Glomerular visceral epithelial cell (primary cell): ENCODE data around the gene TPCN1.

Experiments
- DNase-seq: peaks from one replicate; pipeline ENCODE4 v3.0.0-alpha.2; 2016; ENCODE audit errors: extremely low spot score

The TPCN1 gene

DNA sequence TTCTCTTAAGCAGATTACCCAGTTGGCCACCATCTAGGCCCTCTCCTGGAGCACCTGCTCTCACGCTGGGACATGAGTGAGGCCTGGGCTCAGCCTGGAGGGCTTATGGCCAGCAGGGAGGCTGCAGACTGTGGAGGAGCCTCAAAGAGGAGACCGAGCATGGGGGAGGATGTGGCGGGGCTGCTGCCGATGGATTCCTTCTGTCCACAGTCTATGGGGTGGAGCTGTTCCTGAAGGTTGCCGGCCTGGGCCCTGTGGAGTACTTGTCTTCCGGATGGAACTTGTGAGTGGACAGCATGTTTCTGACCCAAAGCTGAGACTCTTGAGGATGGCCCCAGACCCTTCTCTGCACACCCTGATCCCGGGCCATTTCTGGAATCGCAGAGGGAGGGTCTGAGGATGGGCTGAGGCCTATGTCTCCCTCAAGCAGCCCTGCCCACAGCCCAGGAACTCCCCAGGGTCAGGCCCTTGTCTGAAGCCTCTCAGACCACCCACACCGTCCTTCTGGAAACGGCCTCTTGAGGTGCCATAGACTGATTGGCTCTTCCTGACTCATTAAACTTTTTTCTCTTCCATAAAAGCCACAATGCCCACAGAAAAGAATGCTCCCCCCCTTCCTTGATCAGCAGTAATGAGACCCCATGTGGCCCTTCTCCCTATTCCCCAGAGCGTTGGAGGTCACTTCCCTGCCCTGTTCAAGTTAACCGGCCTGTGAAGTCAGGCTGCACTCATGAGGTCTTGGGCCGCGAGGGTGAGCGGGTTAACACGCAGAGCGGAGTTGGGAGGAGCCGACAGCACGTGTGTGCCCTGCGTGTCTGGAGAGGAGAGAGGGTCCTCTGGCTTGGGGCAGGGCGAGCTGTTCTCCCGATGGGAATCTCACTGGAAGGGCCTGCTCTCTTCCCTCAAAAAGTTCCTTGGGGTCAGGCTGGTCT lies 64.7 kb downstream of the TPCN1 start:
- no peak for DNase-seq

DNA sequence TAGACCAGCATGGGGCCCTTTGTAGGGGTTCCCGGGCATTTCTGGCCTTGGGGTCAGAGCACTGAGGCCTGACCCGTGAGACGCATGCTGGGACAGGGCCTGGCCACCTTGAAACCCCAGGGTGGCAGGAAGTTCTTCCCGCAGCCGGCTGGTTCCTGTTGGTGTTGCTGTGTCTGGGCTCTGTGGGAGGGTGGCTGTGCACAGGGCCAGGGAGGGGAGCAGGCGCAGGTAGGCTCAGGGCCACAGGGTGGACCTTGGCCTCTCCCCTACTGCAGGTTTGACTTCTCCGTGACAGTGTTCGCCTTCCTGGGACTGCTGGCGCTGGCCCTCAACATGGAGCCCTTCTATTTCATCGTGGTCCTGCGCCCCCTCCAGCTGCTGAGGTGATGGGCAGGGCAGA lies 65.4 kb downstream of the TPCN1 start:
- DNase-seq, result no peak

DNA sequence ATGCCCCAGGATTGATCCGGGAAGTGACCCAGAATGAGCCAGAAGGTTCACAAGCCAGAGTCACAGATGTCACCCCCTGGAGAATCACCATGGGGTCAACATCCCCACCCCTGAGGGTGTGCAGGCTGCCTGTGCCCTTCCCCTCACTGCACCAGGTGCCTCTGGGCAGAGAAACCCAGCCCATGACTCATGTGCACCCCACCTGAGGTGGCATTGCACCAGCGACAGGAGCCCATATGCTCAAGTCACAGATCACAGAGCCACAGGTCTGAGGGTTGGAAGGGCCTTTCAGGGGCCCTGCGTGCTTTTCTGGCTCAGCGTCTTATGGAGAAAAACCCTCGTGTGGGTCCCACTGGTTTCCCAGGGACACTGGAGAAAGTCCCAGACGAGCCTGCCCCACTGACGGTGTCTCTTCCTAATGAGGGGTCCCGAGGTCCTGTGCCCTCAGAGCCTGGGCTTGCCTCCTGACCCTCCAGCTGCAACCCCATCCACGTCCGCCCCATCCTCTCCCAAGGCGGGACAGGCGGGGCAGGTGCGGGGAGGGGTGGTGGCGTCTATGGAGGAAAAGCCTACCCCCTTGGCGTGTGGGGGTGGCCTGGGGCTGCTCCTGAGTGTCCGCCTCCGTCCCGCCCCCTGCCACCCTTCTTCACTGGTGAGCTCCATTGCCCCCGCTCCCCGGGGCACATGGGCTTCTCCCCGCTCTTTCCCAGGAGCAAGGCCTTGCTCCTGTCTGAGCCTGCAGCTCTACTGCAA lies 66.1 kb downstream of the TPCN1 start:
- no peak for DNase-seq

DNA sequence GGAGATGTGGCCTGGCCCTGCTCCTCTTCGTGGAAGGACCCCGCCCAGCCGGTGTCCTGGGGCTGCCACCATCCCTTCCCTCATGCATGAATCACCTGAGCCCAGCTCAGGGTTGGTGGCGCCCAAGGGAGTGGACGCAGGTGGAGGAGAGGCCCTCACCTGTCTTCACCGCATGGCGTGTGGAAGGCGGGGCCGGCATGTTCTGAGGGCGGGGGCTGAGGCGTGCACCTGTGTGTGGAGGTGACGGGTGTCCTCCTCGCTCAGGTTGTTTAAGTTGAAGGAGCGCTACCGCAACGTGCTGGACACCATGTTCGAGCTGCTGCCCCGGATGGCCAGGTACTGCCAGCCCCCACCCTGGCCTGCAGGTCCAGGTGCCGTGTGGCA lies 66.6 kb downstream of the TPCN1 start:
- DNase-seq, result no peak

DNA sequence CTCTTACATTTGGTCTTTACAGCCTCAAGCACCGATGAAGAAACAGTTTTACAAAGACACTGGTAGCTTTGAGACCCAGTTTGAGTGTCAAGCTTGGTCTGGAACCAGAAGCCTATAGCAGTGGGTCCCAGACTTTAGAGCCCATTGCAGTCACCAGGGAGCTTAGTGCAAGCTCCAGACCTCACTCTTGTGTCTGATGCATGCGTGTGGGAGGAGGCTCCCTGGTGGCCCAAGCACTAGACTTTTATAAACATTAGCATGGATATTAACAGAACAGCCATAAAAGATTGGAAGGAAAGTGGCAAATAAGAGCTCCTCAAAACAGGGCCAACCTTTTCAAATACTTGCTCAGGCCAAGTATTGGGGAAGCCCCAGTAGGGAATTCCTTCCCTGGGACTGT lies 68.1 kb downstream of the TPCN1 start:
- DNase-seq, result no peak

DNA sequence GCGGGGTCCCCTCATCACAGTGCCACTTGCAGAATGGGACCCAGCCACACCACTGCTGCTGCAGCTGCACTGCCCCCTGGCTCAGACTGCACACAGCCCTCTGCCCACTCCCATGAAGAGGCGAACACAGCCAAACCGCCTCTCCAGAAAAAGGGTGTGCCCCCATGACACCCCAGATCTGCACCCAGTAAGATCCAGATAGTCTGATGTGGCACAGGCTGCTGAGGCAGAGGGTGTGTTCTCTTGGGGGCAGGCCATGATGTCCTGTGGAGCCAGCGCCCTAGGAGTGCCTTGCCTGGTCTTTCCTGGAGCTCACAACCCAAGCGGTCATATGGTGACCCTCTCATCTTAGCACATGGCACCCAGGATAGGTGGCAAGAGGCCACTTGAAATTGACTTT lies 69.2 kb downstream of the TPCN1 start:
- no peak for DNase-seq

DNA sequence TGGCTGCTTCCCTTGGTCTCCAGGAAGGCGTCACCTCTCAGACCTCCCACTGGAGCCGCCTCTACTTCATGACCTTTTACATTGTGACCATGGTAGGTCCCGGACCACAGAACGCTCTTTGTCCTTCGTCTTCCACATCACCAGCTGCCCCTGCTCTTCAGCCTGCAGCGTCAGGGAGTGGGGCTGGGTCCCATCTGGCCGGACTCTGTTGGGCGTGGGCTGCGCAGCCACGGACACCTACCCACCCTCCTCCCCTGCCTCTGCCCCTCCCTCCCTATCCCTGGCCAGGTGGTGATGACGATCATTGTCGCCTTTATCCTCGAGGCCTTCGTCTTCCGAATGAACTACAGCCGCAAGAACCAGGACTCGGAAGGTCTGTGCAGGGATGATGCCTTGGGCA lies 70.3 kb downstream of the TPCN1 start:
- DNase-seq, result no peak

DNA sequence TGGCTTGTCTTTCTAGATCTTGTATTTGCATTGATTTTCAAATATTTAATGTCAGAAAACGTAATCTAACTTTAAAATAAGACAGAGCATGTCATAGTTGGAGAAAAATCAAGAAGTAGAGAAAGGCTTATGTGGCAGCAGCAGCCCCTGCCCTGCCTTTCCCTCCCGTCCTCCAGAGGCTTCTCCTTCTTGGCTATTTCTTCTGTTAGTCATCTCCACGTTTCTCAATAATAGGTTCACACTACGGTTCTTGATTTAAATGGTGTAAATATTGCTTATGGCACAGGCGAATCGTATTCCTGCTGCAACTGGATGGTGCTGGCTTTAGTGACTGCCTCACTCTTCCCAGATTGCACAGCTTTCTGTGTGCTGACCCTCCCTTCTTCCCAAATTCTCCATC lies 70.8 kb downstream of the TPCN1 start:
- no peak for DNase-seq

DNA sequence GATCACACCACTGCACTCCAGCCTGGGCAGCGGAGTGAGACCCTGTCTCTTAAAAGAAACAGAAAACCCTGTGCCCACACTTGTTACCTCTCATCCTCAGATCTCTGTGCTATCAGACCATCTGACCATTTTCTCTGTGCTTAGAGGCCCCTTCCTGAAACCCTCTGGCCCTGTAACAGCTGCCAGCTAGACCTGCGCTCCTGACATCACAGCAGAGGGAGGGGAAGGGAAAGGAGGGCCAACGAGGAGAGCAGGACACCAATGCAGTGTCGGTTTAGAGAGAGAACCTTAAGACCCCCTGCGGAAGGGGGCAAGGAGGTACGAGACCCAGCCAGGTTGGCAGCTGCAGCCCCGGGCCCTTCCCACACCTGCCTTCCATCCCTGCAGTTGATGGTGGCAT lies 71.3 kb downstream of the TPCN1 start:
- DNase-seq, result no peak

DNA sequence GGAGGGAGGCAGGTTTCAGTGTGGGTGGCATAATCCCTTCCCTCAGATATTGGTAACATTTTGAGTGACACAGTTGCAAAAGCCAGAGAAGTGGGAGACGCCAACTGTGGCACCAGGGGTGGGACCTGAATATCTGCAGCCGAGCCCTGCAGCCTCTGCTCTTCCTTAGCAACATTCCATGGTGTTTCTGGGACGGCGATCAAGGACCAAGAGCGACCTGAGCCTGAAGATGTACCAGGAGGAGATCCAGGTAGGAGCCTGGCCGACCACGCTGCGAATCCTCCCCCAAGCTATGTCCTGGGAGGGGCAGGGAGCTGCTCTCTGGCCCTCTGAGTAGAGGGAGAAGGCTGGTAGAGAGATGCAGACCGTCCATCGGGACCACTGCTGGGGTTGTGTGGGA lies 71.8 kb downstream of the TPCN1 start:
- no peak for DNase-seq

DNA sequence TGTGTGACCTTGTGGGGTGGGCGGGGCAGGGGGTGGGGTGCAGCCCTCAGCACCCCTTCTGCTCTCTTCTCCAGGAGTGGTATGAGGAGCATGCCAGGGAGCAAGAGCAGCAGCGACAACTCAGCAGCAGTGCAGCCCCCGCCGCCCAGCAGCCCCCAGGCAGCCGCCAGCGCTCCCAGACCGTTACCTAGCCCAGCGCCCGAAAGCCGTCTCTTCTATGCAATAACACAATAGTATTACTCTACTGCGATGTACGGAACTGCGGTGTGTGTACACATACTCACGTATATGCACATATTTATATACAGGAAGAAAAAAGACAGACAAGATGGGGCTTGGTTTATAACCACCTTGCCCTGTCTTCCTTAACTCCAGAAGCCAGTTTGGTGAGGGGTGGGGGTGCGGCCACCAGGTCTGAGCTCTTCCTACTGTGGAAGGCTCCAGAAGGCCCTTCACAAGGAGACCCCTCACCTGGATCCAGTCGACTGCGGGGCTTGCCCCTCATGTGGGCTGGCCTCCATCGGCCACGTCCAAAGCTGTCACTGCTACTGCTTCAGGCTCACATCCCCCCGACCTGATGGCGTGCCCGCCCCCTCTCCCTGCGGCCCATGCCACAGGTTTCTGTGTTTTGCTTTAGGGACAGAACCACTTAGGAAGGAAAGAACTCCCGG lies 74.8 kb downstream of the TPCN1 start:
- DNase-seq, result no peak

DNA sequence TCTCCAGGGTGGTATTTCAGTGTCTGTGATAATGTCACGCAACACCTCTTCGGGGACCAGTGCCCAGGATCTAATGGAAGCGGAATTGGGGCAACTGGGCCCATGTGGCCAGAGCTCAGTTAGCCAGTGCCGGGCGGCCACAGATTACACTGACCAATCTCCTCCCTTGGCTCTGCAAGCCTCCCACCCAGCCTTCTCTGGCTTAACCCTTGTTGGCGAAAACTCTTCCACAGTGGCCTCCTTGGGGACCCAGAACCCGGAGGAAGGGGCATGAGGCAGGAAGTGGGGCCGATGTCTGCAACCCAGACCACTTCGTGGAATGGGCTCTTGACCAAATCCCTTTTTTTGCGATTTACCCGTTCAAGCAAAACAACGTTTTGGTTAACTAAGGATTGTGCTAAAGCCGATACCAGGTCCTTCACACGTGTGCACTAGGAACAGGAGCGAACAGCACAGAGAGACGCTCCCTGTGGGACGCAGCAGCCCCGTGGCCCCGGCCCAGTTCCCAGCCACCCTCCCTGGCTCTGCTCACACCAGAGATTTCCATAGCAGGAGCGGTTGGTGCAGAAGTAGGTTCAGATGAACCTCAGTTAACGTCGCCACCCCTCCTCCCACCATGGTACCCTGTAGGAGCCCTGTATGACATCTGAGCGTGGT lies 75.4 kb downstream of the TPCN1 start:
- DNase-seq, result no peak

DNA sequence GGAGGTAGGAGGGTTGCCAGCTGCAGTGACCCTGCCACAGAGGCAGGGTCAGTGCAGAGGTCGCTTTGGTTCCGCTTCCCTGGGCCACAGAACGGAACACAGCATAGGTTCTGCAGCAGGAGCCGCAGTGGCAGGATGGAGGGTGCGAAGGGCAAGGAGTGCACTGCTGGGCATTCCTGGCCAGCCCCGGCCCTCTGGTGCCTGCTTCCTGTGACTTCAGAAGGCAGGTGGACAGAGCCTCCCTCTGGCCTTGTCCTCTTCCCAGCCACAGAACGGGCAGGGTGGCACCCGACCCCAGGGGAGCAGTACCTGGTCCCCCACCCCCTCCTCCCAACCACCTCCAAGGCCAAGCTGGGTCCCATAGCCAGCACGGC lies 75.9 kb downstream of the TPCN1 start:
- DNase-seq, result no peak

DNA sequence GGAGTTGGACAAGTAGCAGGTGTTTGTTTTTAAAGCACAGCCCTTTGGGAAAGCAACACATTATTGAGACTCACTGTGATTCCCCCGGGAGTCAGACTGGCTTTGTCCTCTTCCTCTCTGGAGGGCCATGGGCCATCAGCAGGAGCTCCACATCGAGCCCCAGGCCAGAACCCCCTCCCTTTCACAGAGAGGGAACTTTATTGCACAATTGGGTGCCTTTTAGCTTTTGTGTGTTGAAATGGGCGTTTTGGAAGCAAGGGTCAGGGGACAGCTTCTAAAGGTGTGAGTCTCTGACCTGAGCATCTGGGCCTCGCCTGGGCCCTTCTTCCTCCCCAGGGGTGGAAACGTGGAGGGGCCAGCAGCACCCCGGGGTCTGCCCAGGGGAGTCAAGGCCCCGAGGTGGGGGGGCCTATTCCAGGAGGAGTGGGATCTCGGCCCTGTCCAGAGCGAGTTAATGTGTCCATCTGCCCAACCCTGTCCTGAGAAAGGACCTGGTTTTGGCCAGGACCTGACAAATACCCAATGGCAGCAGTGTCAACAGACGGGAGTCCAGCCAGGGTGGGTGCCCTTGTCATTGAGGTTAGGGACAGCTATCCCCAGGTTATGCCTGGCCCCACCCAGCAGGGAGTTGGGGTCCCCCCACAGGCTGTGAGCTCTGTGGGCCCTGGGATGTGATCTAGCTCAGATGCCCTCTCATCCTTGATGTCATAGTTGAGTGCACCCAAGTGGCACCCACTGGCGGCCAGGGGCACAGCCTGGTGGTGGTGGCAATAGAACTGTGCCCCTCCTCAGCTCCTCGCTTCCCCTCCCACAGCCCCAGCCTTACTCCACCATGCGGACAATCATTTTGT lies 76.6 kb downstream of the TPCN1 start:
- DNase-seq, result no peak

DNA sequence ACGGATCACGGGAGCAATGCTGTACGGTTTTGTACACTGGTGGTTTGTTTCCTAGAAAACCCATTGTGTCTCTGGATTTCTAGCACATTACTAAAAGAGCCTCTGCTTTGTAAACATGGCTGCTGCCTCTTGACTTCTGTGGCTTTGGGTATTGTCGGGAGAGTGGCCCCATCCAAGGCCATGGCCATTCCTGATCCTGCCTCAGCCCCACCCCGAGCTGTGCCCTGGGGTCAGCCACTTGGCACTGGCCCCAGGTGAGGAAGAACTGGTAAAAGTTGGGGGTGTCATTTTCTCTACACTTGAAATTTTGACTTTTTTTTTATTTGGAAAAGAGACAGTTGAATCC lies 77.2 kb downstream of the TPCN1 start:
- no peak for DNase-seq

DNA sequence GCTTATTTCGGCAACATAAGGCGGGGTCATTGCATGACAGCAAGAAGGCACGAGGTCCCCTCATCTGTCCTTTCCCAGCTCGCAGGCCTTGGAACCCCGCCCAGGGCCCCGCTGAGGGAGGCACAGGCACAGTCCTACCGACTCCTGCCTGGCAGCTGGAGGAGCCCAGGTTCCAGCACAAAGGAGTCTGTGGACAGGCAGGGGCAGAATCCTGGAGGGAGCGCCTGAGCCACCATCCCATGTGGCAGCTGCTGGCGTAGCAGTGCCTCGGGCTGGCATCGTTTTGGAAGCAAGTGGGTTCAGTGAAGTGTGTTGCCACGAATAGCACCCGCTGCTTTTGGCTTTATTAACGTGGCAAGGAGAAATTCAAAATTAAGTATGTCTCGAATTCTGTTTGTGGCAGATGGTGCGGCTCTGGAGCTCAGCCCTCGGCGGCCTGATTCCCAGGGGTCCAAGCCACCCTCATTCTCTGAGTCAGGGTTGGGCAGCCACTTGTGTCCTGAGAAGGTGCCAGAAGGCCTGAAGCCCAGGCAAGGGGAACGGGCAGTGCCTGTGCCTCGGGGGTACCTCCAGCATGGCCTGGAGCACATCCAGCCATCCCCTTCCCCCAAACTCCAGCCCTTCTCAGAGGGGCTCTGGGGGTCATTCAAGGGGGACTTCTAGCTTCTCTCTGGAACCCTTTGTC lies 77.7 kb downstream of the TPCN1 start:
- DNase-seq, result no peak

DNA sequence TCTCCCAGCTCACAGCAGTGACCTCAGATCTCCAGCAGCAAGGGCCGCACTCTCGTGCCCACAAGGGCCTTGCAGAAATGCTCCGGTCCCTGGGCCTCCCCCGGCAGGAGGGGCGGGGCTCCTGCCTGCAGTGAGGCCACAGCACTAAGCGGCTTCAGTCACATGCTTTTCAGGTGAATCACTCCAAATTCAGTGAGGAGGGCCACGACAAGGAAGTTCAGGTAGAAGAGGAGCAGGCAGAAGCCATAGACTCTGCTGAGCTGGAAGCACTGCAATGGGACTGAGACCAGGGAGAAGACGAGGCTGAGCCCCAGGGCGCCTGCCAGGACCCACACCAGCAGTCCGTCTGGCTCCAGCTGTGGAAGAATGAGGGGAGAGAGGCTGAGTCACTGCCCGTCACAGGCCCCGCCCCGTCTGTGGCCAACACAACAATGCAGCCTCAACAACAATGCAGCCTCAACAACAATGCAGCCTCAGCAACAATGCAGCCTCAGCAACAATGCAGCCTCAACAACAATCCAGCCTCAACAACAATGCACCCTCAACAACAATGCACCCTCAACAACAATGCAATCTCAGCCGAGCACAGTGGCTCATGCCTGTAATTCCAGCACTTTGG lies 78.5 kb downstream of the TPCN1 start:
- DNase-seq, result peak; percentile 91

DNA sequence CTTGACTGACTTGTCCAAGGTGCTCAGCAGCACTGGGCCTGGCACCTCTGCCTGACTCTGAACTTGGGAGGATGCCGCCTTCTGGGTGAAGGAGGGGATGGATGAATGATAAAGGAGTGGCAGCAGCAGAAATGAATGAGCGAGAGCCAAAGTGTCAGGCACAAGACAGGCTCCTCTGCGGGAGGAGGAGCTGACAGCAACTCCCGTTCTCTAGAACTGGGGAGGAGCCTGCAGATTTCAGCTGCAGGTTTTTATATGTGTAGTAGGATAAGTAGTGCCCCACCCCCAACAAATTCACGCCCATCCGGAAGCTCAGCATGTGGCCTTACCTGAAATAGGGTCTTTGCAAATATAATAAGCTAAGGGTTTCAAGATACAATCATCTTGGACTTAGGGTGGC lies 80.5 kb downstream of the TPCN1 start:
- no peak for DNase-seq

DNA sequence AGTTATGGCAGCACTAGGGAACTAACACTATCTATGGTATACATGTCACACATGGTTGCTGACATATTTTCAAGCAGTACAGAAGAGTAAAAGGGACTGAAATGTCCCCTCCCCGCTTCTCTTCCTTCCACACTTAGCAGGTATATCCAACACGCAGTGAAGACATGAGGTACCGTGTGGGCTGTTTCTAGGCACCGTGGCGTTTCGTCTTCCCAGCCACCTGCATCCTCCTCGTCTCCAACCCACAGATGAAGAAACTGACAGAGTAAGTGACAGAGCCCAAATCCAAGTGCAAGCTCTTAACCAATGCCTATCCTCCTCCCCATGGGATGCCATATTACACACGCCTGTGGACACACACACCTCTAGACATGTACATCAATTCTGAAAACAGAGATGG lies 81.2 kb downstream of the TPCN1 start:
- no peak for DNase-seq

DNA sequence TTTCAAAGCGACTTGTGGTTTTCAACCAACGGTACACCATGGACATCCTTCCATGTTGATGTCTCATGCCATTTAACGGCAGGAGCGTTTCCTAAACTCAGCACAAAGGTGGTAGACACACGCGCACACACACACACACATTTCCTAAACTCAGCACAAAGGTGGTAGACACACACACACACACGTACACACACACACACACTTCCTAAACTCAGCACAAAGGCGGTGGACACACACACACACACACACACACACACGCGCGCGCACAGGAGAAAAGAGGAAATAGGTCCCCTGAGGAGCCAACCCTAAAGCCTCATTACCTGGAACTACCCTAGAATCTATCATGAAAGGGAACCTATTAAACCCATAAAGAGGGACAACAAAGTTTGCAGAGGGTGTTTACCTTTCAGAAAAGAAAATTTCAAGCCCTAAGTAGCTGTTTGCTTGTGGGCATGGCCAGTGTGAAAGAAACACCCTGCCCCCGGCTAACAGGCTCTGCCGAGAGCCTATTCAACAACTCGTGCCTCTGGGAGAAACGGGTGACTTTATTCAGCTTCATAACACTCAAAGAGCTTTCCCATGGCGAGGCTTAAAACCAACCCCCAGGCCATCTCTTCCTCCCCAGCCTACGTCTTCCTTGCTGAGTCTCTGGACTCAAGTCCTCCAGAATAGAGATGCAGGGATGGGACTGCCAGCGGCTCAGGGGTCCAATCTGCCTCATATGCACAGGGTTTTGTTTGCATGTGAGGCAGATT lies 81.8 kb downstream of the TPCN1 start:
- no peak for DNase-seq
